NCI-H128 (cell line): ENCODE results near the gene MLLT6.

Experiments
- DNase-seq: peaks from one replicate; lab custom pipeline; 2025; ENCODE audit not compliant: unreplicated experiment; lab: John Stamatoyannopoulos, UW

The MLLT6 gene

DNA sequence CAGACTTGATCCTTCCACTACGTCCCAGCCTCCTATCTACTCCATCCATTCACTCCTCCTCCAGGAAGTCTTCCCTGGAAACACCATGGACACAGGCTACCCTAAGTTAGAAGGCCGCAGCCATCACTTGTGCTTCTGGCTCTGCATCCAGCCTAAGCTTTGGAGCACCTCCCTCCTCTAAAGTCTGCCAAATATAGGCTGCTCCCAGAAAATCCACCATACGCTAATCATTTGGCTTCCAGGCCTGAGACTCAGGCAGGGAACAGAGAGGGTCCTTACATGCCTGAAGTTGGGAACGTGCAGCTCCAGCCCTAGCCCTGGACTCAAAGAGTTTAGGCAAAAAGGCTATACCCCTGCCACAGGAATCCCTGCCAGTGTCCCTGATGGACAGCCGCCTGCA lies 36.4 kb downstream of the MLLT6 start:
- no peak for DNase-seq

- no peak for DNase-seq
These were observed 36.9 kb downstream of the MLLT6 start for GRCh38 chr17:38741921-38742410.

- DNase-seq = no peak
These were observed 37.6 kb downstream of the MLLT6 start for GRCh38 chr17:38742411-38743308.

GRCh38 chr17:38743556-38744171 lies 38.6 kb downstream of the MLLT6 start:
- no peak for DNase-seq

DNA sequence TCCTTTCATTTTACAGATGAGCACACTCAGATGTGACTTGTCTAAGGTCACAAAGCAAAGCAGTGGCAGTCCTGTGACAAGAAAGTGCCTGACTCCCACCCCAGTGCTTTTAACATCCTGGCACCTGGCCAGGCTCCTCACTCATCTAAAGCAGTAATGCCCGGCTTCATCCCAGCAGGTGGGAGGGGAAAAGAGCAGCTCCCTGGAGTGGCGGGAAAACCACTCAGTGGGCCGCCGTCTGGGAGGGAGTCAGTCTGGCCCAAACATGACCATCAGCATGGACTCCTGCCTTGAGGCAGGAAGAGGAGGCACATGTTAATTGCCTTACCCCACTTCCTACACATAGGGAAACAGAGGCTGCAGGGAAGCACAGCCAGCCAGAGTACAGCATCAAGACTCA lies 40.5 kb downstream of the MLLT6 start:
- no peak for DNase-seq

GRCh38 chr17:38746004-38746848 lies 41.2 kb downstream of the MLLT6 start:
- DNase-seq = no peak

GRCh38 chr17:38746849-38747462 lies 41.9 kb downstream of the MLLT6 start:
- no peak for DNase-seq

DNA sequence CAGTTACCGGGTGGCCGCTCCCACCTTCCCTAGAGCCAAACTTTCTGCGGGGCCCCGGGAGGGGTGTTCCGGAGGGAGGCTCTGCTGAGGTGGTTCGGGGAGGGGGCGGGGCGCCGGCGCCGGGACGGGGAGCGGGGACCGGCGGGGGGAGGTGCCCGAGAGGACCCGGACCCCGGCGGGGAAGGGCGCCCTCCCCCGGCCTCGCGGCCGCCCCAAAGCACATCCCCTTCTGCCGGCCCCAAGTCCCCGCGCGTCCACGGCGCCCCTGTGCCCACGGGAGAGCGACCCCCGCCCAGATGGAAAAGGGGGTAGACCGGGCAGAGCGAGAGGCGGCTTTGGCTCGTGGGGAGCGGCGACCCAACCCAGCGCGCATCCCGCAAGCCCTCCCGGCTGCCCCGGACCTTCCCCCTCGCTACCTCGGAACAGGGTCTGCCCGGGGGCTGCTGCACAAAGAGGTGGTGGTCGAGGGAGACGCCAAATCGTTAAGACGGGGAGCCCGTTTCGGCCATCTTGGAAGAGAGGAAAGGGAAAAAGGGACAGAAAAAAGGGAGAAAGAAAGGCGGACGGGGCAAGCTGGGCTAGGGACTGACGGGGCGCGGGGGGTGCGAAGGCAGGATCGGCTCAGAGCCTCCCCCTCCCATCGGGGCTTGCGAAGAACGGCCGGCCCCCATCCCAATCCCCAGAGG lies 42.5 kb downstream of the MLLT6 start:
- no peak for DNase-seq

DNA sequence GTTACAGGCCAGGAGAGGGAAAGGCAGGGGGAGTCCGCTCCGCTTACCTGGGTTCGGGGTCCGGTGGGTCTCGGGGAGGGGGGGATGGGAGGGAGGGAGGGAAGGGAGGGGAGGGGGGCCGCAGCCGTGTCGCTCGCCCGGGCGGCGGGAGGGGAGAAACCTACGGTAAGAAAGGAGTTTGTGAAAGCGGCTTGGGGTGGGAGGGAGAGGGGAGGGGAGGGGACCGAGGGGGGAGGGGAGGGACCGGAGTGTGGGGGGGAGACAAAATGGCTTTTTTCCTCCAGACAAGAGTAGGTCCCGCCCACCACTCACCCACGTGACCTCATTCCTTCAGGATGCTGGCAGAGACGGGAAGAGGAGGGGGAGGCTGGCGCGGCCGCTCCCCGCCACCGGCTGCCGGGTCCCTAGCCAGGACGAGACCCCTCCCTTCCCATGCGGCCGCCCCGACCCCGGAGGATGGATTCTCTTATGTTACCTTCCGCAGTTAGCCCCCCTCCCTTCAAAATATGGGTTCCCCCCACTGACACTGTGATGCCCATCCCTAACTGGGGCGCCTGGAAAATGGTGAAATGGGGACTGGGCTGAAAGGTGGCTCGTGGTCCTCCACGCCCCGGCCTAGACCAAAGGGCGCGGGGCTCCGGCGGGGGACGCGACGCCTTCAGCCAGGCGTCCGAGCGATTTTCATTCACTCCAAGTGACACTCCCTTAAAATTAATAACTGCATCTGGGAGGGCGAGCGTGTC lies 43.2 kb downstream of the MLLT6 start, which contains the start of gene PCGF2:
TSS of gene PCGF2 (minus strand) at position 188 of the 743 bp plus-strand sequence. CDS start 7,934 bp downstream, outside the sequence.
- no peak for DNase-seq

DNA sequence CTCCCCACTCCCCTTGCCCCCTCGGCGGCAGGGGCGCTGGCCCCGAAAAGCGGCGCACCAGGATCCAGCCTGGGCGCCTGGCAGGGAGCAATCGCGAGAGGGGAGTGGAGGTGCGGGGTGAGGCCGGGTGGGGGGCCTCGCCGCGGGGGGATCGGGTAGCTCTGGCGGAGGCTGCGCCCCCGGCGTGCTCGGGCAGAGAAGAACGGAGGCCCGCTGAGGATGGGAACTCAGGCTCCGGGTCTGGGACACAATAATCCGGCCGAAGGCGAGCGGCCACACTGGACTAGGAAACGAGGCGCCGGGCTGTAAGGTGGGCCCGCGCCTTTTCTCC lies 43.8 kb downstream of the MLLT6 start:
- DNase-seq = no peak

GRCh38 chr17:38749223-38750043 lies 44.4 kb downstream of the MLLT6 start:
- DNase-seq = no peak

GRCh38 chr17:38750044-38750311 lies 44.9 kb downstream of the MLLT6 start:
- no peak for DNase-seq

DNA sequence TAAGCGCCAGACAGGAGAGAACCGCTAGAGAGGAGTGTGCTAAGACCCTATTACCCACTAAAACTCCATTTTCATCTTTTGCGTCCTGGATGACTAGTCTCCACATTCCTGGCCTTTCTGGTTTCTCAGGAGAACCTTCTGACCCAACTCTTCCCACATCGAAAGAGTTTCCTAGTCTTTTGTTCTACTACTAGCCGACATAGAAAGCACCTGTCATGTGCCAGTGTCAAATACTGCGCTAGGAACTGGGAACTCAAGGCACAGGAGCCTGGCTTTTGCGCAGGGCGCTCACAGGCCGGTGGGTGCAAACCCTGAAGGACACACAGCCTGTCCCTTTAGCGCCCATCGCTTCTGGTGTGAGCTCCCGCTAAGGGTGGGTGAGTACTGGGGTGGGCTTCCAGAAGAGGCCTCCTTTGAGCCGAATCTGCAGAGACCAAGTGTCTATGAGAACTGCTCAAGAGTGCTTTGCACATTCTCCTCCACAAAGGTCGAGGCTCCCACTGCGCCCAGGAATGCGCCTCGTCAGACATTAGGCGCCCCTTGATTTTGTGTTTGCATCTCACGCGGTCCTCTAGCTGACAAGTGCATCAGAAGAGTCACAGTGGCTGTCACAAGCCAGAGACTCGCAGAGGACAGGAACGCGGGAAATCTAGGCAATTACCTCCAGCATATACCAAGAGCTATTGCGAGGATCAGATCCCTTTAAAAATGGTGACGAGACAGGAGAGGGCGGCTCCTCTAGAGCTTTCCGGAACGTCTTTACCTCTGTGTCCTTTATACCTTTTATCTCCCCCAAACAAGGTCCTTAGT lies 45.4 kb downstream of the MLLT6 start:
- no peak for DNase-seq

GRCh38 chr17:38751144-38751807 lies 46.2 kb downstream of the MLLT6 start:
- no peak for DNase-seq

- DNase-seq = peak; percentile 53
These were observed 46.8 kb downstream of the MLLT6 start for GRCh38 chr17:38751808-38752307.

DNA sequence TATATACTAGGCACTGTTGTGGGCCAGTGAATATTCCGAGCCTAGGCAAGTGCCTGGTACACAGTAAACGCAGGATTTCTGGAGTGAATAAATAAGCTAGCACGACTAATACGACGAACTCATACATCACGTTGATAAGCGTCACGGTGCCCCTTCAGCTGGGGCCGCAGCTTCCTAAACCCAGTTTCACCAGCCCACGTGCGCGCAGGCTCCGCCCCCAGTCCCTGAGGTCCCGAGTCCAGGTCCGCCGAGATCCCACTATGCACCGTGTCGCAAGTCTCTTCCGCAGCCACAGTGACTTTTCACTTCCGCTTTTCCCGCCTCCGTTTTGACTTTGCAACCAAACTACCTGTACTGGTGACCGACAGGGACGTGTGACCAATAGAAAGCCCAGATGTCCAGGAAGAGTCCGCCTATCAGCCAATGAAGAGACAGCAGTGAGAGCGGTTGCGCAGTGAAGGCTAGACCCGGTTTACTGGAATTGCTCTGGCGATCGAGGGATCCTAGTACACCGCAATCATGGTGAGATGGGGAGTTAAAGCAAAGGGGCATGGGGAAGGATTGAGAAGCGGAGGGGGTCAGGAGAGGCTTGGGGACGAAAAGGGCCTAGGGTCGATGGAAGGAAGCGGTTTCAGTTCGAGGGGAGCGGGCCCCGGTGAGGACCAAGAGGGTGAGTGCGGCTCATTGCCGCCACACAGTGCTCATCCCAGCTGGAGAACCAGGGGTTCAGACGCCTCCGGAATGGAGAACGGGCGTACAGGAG lies 47.4 kb downstream of the MLLT6 start, which contains the start of gene PSMB3:
TSS of gene PSMB3 (plus strand) at position 434 of the 763 bp plus-strand sequence. CDS start at position 520, 86 bp downstream.
- peak; percentile 91 for DNase-seq

DNA sequence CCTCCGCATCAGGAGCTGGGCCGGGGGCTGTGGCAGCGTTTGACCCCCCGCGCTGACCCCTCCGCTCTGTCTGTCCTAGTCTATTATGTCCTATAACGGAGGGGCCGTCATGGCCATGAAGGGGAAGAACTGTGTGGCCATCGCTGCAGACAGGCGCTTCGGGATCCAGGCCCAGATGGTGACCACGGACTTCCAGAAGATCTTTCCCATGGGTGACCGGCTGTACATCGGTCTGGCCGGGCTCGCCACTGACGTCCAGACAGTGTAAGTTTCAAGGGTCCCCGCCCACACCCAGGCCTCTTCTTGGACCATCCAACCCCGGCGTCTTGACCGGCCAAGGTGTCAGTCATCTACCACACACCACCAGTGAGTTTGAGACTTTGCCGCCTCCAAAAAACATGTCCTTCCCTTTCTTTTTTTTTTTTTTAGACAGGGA lies 48.0 kb downstream of the MLLT6 start:
- DNase-seq = no peak
